GM12891 (cell line): Measurements from ENCODE around the gene GPR180. TPM values are rescaled to one million over a fixed set of nuclear protein-coding genes. Genes with fewer than 3 reads are reported as not detected.

Source experiments
- DNase-seq: peaks from one replicate; pipeline ENCODE4 v3.0.0; 2011; ENCODE audit warnings: low spot score; ENCODE audit not compliant: insufficient read length
- FAIRE-seq: peaks from 2 replicates; lab custom pipeline; 2011; peaks lifted over from hg19 to GRCh38; lab: Jason Lieb, UNC
- PAX5 ChIP-seq: IDR thresholded peaks from 2 replicates; pipeline ENCODE4 v1.6.1; 2011; ENCODE audit warnings: low read length, moderate library complexity, mild to moderate bottlenecking; ENCODE audit not compliant: insufficient read depth, severe bottlenecking
- POLR2A ChIP-seq: IDR thresholded peaks from 2 replicates; pipeline ENCODE4 v1.6.1; 2011; ENCODE audit warnings: low read depth, low read length, control low read depth
- POLR2AphosphoS5 ChIP-seq: IDR thresholded peaks from 2 replicates; pipeline ENCODE4 v1.6.1; 2011; ENCODE audit warnings: low read depth, low read length, control low read depth
- POU2F2 ChIP-seq: IDR thresholded peaks from 2 replicates; pipeline ENCODE4 v1.6.1; 2011; ENCODE audit warnings: low read depth, mild to moderate bottlenecking, control low read depth, low read length, moderate library complexity
- SPI1 ChIP-seq: IDR thresholded peaks from 2 replicates; pipeline ENCODE4 v1.6.1; 2011; ENCODE audit warnings: low read depth, low read length, control low read depth
- TAF1 ChIP-seq: IDR thresholded peaks from 2 replicates; pipeline ENCODE4 v1.6.1; 2011; ENCODE audit warnings: low read depth, low read length, control low read depth
- polyA plus RNA-seq: library from polyadenylated mRNA; unstranded; fragments of >200 nt; gene quantifications from one replicate; pipeline ENCODE4 v1.2.1, GENCODE V29; 2012; ENCODE audit warnings: low read depth, missing spikeins, inconsistent platforms; ENCODE audit not compliant: missing spikeins

GPR180 gene
- polyA plus RNA-seq = 1.8 TPM

DNA sequence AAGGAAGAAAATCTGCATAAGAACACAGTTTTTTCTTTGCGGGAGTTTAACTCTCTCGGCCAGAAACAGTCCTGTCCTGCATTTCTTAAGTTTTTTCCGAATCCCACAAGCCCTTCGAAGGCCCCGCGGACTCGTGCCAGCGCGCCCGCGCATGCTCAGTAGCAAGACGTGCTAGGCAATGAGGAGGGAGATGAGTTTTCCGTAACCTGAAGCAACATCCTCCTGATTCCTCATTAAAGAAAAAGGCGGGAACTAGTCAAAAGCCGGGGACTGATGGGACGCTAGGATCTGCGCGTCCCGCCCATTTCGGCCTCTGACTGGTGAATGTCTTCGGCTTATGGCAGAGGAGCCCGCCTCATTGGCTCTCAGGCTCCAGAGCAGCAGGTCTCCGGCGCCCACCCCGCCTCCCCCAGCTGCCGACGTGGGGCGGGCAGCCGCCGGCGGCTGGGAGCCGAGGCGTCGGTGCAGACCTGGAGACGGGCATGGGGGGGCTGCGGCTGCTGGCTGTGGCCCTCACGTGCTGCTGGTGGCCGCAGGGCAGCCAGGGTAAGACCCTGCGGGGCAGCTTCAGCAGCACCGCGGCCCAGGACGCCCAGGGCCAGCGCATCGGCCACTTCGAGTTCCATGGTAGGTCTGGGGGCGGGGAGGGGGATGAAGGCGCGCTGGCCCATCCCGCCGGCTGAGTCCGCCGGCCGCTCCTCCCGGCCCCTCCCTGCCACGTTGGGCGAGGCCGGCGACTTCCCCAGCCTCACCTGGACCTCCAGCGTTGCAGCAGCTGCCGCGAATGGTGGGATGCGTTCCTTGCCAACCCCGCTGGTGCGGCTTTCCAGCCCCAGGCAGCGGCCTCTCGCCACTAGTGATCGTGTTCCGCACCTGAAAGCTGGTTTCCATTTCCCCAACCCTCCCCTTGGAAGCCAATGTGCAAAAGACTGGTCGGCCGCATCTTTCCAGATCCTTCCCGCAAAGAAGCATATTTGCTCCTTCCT is at the start of gene GPR180:
Gene GPR180 (plus strand): TSS at position 412 of the 986 bp plus-strand sequence. CDS start 71 bp downstream, at position 483.
- TF ChIP-seq TAF1 = peak; percentile 31; the same call in 1 of the 2 replicates
- TF ChIP-seq POLR2A = no peak
- TF ChIP-seq SPI1 = no peak
- TF ChIP-seq POU2F2 = no peak
- no peak for TF ChIP-seq POLR2AphosphoS5
- no peak for TF ChIP-seq PAX5
- FAIRE-seq (peak; percentile 97), DNase-seq (peak; percentile 92)

DNA sequence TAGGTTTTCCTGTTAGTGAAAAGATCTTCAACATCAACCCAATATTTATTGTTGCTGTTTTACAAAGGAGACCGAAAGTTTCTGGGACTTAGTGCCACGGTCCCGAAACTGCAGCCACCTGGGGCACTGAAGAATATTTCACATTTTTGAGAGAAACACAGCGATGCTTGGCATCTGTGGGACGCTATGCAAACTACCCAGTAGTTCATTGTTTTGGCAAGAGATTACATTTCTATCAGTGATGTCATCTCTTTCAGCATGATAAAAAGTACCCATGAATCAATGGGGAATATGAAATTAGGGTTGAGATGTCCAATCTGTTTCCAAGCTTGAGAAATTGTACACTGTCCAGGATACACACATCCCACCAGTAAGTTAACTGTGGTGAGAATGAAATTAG is 49.6 kb upstream of the GPR180 start:
- DNase-seq (no peak), FAIRE-seq (no peak)
- no peak for TF ChIP-seq SPI1
- no peak for TF ChIP-seq POLR2AphosphoS5
- no peak for TF ChIP-seq POU2F2
- TF ChIP-seq PAX5 = no peak
- TF ChIP-seq TAF1 = no peak
- TF ChIP-seq POLR2A = no peak

DNA sequence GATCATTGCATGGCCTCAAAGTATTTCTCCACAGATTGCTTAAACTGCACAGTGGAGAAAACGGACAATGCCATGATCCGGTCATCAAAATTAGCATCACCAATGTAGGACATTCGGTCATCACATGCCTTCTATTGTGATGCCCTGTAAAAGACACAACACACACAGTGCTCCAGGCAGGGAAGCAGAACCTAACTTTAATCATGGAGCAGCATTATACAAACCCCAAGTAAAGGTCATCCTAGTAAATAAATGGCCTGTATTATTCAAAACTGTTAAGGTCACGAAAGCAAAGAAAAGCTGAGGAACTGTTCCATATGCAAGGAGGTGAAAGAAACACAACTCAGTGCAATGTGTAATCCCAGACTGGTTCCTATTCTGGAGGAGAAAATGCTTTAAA is 47.9 kb upstream of the GPR180 start:
- DNase-seq = no peak
- no peak for FAIRE-seq
- TF ChIP-seq TAF1 (no peak), POLR2A (no peak), PAX5 (no peak), SPI1 (no peak), POLR2AphosphoS5 (no peak), POU2F2 (no peak)

DNA sequence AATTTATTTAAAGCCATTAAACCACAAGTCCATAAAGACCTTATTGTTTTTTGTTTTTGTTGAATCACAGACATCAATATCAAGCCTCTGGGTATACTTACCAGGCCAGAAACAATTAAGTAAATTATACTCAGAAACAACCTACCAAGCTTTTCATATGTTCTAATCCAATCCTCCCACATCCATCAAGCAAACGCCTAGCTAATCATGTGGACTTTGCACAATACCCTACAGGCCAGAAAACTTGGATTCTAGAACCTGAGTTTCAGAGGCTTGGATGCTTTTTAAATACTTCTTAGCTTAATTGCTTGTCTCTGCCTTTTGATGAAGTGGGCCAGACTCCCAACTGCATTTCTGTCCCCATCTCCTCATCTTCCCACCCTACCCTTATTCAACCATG is 45.6 kb upstream of the GPR180 start:
- FAIRE-seq = no peak
- DNase-seq = no peak
- TF ChIP-seq PAX5 (no peak), POLR2AphosphoS5 (no peak), POU2F2 (no peak), TAF1 (no peak), POLR2A (no peak), SPI1 (no peak)

DNA sequence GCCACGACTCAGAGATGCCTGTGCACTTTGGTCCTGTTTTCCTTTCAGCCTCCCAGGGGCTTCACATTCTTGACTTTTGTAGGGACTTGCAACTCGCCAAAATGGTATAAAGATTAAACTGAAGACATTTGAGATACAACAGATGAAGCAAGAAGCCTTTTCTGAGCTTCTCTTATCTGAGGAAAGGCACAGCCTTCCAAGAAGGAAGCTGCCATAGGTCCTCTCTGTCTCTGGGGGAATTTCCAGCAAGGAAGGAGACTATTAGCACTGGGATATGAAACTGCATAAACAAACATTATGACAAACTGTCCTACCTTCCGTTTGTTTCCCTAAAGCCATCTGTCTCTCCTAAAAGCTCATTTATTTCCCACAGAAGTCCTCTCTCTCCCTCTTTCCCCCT is 45.0 kb upstream of the GPR180 start:
- DNase-seq (no peak), FAIRE-seq (no peak)
- no peak for TF ChIP-seq POLR2A
- no peak for TF ChIP-seq POLR2AphosphoS5
- no peak for TF ChIP-seq TAF1
- no peak for TF ChIP-seq POU2F2

DNA sequence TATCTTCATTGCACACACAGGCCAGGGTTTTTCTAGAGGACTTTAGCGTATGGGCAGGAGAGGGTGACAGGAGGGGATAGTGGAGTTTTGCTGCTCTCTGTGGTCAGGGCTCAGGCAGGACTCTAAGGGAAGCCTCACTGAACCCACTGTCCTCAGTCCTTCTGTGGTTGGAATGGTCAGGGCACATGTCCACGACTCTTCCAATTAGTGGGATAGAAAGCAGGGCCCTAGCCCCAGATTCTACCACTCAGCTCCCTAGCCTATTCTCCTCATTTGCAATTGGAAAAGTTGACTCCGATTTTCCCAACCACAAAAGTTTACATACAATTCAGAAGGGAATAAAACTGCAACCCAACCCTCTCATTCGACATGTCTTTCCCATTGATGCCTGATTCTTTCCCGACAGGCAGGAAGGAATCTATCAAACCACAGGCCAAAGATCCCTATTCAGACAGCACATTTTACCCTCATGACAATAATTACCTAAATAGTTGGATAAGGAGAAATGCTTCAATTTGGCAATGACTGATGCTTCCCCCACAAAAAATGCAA is 43.9 kb upstream of the GPR180 start:
- no peak for DNase-seq
- FAIRE-seq = no peak
- TF ChIP-seq SPI1 (no peak), POU2F2 (no peak), POLR2AphosphoS5 (no peak), POLR2A (no peak), PAX5 (no peak), TAF1 (no peak)

DNA sequence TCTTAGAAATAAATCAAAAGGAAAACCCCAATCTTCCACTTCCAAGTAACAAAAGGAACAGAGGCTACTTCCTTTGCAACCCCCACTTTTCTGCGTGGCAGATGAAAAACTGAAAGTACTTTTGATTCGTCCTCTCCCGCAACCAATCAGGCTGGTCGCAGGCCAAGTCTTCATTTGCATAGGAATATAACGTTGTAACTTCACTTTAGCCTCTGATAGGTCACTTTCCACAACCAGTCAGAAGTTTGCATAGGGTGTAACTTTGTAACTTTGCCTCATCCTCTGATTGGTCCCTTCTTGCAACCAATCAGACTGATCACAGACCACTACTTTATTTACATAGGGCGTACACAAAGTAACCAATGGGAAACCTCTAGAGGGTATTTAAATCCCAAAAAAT is 42.9 kb upstream of the GPR180 start:
- no peak for FAIRE-seq
- DNase-seq = no peak
- no peak for TF ChIP-seq SPI1
- TF ChIP-seq POLR2AphosphoS5 = no peak
- no peak for TF ChIP-seq POLR2A
- TF ChIP-seq PAX5 = no peak
- TF ChIP-seq POU2F2 = no peak
- no peak for TF ChIP-seq TAF1

DNA sequence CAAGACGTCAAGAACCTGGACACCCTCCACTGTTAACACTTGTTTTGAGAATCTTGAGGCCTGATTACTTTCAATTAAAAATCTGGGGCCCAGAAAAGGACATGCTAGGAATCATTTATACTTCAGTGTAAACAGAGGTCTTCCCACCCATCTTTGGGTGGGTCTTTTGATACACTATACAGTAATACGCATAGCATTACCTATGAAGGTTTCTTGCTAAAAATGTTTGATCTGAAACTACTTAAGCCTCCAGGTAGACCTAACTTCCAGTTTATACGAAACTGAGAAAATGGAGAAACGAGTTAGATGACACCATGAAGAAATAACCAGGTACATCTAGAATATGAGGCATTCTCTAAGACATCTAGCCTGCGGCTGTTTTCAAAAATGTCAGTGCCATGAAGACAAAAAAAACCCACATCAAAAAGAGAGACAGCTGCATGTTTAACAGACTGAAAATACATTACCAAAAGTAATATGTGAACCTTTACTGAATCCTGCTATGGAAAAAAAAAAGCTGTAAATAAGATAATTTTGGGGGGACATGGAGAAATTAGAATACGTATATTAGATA is 42.3 kb upstream of the GPR180 start:
- TF ChIP-seq SPI1 (no peak), POU2F2 (no peak), POLR2A (no peak), POLR2AphosphoS5 (no peak)
- no peak for FAIRE-seq
- no peak for DNase-seq

DNA sequence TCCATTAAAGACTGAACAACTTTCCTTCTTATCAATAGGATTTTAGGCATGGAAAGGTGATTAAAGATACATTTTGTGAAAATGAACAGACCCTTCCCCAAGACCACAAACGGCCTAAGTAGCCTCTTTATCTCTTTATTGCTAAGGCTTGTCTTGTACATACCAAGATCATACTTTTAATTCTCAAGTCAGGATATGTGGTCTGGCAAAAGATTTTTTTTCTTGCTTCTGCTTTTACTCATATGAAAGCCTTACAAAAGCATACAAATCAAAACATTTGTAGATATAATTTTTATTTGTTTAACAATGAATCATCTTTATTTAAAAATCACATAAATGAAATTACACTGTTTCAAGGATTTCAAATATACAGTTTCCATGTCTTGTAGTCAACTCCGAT is 41.5 kb upstream of the GPR180 start:
- no peak for FAIRE-seq

More for the DNA sequence above, 41.5 kb upstream of the GPR180 start:
- no peak for TF ChIP-seq POLR2AphosphoS5
- TF ChIP-seq POLR2A = no peak
- TF ChIP-seq TAF1 = no peak
- no peak for TF ChIP-seq SPI1
- TF ChIP-seq PAX5 = no peak
- no peak for TF ChIP-seq POU2F2
- no peak for DNase-seq
